Skeletal muscle satellite cell (primary cell): ENCODE results near the gene FKBP11. TPM values are rescaled to one million over a fixed set of nuclear protein-coding genes. Genes with fewer than 3 reads are reported as not detected.
A peak's percentile ranks its signal among the peaks of the same experiment; 100 is the strongest.

Experiments
- H3K27me3 ChIP-seq: 2 replicates; pipeline ENCODE4 v1.7.0; 2013; ENCODE audit warnings: low read length; ENCODE audit not compliant: control insufficient read depth, insufficient read depth
- H3K36me3 ChIP-seq: 2 replicates; pipeline ENCODE4 v1.7.0; 2013; ENCODE audit warnings: mild to moderate bottlenecking, control low read depth, low read length; ENCODE audit not compliant: insufficient read depth
- H3K4me1 ChIP-seq: 2 replicates; pipeline ENCODE4 v1.7.0; 2013; ENCODE audit warnings: low read length; ENCODE audit not compliant: control insufficient read depth, insufficient read depth
- H3K4me2 ChIP-seq: 2 replicates; pipeline ENCODE4 v1.7.0; 2013; ENCODE audit warnings: mild to moderate bottlenecking, low read length
- H3K4me3 ChIP-seq: 2 replicates; pipeline ENCODE4 v1.7.0; 2013; ENCODE audit warnings: low read length
- H3K9ac ChIP-seq: 2 replicates; pipeline ENCODE4 v1.7.0; 2013; ENCODE audit warnings: mild to moderate bottlenecking, low read depth, low read length, moderate library complexity
- H3K9me3 ChIP-seq: replicated peaks from 2 replicates; pipeline ENCODE4 v1.7.0; 2013; ENCODE audit warnings: mild to moderate bottlenecking, control low read depth, low read length
- total RNA-seq: library from RNA; depleted of rRNA; stranded (reverse); fragments of >200 nt; gene quantifications from 2 replicates; pipeline ENCODE4 v1.2.3, GENCODE V29; 2012; rRNA removed

Gene FKBP11
- total RNA-seq: 30.8 and 31.4 TPM in 2 replicates

GRCh38 chr12:48925304-48926011, at the start of gene FKBP11:
Gene FKBP11 (minus strand): TSS chr12:48925492. CDS start chr12:48925428, 64 bp downstream.
- peak within 1 kb of the TSS; percentile 100 for H3K4me2 ChIP-seq
- peaks cover 13% of the 10 kb centered on the region for H3K4me1 ChIP-seq
- no peaks in the 10 kb centered on the region for H3K27me3 ChIP-seq
- H3K9me3 ChIP-seq: no peaks in the 10 kb centered on the region
- H3K9ac ChIP-seq: peak within 1 kb of the TSS; percentile 92
- peak within 1 kb of the TSS; percentile 99 for H3K4me3 ChIP-seq
- peaks cover 50% of the 10 kb centered on the region for H3K36me3 ChIP-seq

- no peak overlapping the region for H3K4me3 ChIP-seq
- peaks cover 26% of the 10 kb centered on the region for H3K4me1 ChIP-seq
- H3K9me3 ChIP-seq: no peaks in the 10 kb centered on the region
- no peaks in the 10 kb centered on the region for H3K36me3 ChIP-seq
- no peak overlapping the region for H3K9ac ChIP-seq
- H3K27me3 ChIP-seq: peaks cover 91% of the 10 kb centered on the region
- H3K4me2 ChIP-seq: no peak overlapping the region
These were observed 48.8 kb upstream of the FKBP11 start for GRCh38 chr12:48973941-48974673.

GRCh38 chr12:48973531-48973930, 48.2 kb upstream of the FKBP11 start:
- H3K27me3 ChIP-seq: peaks cover 89% of the 10 kb centered on the region
- H3K4me2 ChIP-seq: no peak overlapping the region
- no peak overlapping the region for H3K4me3 ChIP-seq
- H3K4me1 ChIP-seq: peaks cover 21% of the 10 kb centered on the region
- H3K9me3 ChIP-seq: no peaks in the 10 kb centered on the region
- no peak overlapping the region for H3K9ac ChIP-seq
- no peaks in the 10 kb centered on the region for H3K36me3 ChIP-seq

DNA sequence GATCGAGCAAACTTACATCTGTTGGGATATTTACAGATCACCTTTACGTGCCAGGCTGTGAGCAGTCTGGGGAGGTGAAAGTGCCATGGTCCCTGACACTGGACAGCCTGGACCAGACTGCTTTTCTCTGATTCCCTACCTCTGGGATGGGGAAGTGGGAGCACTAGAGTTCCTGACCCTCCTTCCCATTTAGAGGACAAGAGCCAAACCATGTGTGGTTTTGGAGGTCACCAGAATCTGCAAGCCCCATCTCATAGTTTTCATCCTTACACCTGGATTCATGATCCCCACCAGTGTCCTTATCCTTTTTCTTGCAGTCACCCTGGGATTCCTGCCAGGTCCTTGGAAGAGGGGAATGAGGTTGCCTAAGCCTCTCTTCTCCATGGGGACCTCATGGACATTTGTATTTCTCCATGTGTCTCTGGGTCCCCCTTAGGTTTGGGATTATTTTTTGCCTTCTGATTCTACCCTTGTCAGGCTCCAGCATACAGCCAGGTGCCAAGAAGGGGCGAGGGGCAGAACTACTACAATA, 47.7 kb upstream of the FKBP11 start:
- Histone ChIP-seq H3K4me3 (no peak overlapping the region), H3K4me1 (peaks cover 18% of the 10 kb centered on the region), H3K4me2 (no peak overlapping the region), H3K9ac (no peak overlapping the region), H3K27me3 (peaks cover 89% of the 10 kb centered on the region), H3K9me3 (no peaks in the 10 kb centered on the region), H3K36me3 (no peaks in the 10 kb centered on the region)

DNA sequence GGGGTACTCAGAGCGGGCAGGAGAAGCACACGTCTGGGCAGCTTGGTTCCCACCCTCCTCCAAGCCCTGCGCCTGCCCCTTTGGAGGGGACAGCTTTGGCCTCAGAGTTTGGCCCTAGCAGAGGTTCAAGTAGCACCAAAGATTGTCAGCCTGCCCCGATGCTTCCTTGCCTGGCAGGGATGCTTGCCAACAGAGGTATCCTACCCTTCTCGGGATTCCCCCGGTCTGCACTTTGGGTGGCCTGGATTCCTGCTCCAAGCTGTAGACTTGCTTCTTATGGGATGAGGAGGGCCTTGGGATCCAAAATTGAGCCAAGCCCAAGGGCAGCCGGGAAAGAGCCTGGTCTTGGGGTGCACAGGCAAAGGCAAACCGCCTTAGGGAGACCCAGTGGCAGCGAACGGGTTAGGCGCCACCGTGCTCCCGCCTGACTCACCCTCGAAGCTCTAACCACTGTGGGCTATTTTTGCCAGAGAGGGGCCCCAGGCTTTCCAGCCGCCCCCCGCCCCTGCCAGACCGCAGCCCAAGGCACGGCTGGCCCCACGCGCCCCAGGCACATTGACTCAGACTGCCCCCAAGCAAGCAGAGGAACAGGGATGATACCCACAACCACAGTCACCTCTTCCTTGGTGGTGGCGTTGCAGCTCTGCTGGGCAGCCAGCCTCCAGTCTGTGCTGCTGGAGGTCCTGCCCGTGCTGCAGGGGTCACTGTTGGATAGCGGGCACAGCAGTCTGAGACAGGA, 47.1 kb upstream of the FKBP11 start:
- Histone ChIP-seq H3K9me3 (no peaks in the 10 kb centered on the region), H3K36me3 (no peaks in the 10 kb centered on the region), H3K4me2 (no peak overlapping the region), H3K27me3 (peaks cover 86% of the 10 kb centered on the region), H3K4me3 (no peak overlapping the region), H3K9ac (no peak overlapping the region), H3K4me1 (peaks cover 14% of the 10 kb centered on the region)

DNA sequence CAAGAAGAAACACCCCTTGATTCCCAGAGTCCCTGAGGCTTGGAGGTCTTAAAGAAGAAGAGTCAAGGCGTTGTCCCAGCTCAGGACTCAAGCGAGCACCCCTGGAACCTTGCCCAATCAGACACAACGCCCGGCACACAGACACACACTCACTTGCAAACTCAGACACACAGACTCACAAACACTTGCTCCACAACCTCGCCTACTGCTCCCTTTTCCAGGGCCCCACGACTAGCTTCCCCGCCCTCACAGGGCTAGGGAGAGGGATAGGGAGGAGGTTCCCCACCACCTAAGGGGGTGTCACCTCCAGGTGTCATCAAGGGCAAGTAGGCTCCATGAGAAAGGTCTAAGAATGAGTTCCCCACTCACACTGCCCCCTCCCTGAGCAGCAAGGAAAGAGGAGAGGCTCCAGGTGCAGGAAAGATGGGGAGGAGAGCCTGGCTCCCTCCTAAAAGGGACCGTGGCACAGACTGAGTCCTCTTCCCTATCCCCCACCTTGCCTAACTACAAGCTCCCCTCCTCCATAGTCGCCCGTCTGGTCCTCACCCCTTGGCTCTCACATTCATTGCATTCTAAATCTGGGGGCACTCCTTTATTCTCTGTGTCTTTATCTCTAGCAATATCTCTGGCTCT, 45.5 kb upstream of the FKBP11 start:
- Histone ChIP-seq H3K27me3 (peaks cover 84% of the 10 kb centered on the region), H3K4me1 (peaks cover 13% of the 10 kb centered on the region), H3K9ac (no peak overlapping the region)

GRCh38 chr12:48969833-48970701, 44.8 kb upstream of the FKBP11 start:
- peaks cover 84% of the 10 kb centered on the region for H3K27me3 ChIP-seq
- no peaks in the 10 kb centered on the region for H3K9me3 ChIP-seq
- no peak overlapping the region for H3K9ac ChIP-seq
- no peaks in the 10 kb centered on the region for H3K36me3 ChIP-seq
- peak overlapping the region; percentile 35 for H3K4me2 ChIP-seq
- peaks cover 13% of the 10 kb centered on the region for H3K4me1 ChIP-seq
- no peak overlapping the region for H3K4me3 ChIP-seq

More for the DNA sequence above, 45.5 kb upstream of the FKBP11 start:
- H3K4me2 ChIP-seq: peak overlapping the region; percentile 80
- no peaks in the 10 kb centered on the region for H3K9me3 ChIP-seq
- peak overlapping the region; percentile 60 for H3K4me3 ChIP-seq
- H3K36me3 ChIP-seq: no peaks in the 10 kb centered on the region

- no peak overlapping the region for H3K9ac ChIP-seq
- no peaks in the 10 kb centered on the region for H3K36me3 ChIP-seq
- H3K4me2 ChIP-seq: no peak overlapping the region
- peaks cover 13% of the 10 kb centered on the region for H3K4me1 ChIP-seq
- H3K4me3 ChIP-seq: no peak overlapping the region
- H3K9me3 ChIP-seq: no peaks in the 10 kb centered on the region
- peaks cover 87% of the 10 kb centered on the region for H3K27me3 ChIP-seq
These were observed 44.0 kb upstream of the FKBP11 start for GRCh38 chr12:48969160-48969771.

DNA sequence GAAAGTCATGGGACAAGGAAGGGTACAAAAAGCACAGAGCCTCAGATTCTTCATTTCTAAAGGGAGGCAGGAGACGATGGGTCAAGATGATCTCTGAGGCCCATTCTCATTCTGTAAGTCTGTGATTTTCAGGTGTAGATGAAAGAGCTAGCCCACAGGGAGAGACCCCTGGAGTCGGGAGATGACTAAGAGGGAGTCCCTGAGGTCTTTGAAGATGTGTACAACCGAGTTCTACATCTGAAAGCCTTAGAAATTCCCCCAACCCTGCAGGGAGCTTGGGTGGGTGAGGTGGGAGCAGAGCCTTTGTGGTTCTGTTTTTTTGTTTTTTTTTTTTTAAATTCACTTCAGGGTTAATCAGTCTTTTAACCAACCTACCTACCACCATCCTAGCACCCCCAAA, 43.2 kb upstream of the FKBP11 start:
- H3K4me1 ChIP-seq: peaks cover 13% of the 10 kb centered on the region
- peaks cover 79% of the 10 kb centered on the region for H3K27me3 ChIP-seq
- no peaks in the 10 kb centered on the region for H3K9me3 ChIP-seq

GRCh38 chr12:48967991-48968390, 42.7 kb upstream of the FKBP11 start:
- Histone ChIP-seq H3K27me3 (peaks cover 74% of the 10 kb centered on the region), H3K9ac (no peak overlapping the region), H3K9me3 (no peaks in the 10 kb centered on the region), H3K4me2 (no peak overlapping the region), H3K36me3 (no peaks in the 10 kb centered on the region), H3K4me1 (peaks cover 13% of the 10 kb centered on the region), H3K4me3 (no peak overlapping the region)

More for the DNA sequence above, 43.2 kb upstream of the FKBP11 start:
- H3K36me3 ChIP-seq: no peaks in the 10 kb centered on the region
- no peak overlapping the region for H3K4me2 ChIP-seq
- no peak overlapping the region for H3K4me3 ChIP-seq
- H3K9ac ChIP-seq: no peak overlapping the region
